PC-3 (cell line): ENCODE measurements around the gene DOCK4.

Source experiments
- EZH2 ChIP-seq: fragments of 300-600 bp; sonication (generic); IDR thresholded peaks from one replicate; pipeline ENCODE4 v1.6.1; 2017; ENCODE audit warnings: antibody characterized with exemption, mild to moderate bottlenecking, low read length; ENCODE audit not compliant: unreplicated experiment
- TF ChIP-seq, protein P1 (sequence below): fragments of 300-600 bp; sonication (generic); conservative IDR thresholded peaks from 2 replicates; pipeline ENCODE4 v1.5.1; 2017; ENCODE audit warnings: antibody characterized with exemption, low read depth, mild to moderate bottlenecking, low read length

DNA sequence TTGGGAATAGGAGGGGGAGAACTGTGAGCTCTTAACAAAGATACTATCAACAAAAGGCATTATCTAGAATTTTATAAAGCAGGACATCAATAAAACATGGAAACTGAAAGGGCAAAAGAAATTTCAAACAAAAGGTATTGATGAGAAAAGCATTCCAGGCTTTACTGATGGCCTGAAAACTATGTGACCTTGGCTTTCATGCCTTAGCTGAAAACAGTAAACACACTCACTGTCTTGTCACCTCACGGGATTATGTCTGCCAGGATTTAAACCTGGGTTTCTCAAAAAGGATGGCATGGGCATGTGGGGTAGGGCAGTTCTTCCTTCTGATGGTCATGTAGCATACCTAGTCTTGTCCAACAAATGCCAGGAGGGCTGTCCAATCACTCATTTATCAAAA lies 22.9 kb downstream of the DOCK4 start:
- TF ChIP-seq, protein P1, sequence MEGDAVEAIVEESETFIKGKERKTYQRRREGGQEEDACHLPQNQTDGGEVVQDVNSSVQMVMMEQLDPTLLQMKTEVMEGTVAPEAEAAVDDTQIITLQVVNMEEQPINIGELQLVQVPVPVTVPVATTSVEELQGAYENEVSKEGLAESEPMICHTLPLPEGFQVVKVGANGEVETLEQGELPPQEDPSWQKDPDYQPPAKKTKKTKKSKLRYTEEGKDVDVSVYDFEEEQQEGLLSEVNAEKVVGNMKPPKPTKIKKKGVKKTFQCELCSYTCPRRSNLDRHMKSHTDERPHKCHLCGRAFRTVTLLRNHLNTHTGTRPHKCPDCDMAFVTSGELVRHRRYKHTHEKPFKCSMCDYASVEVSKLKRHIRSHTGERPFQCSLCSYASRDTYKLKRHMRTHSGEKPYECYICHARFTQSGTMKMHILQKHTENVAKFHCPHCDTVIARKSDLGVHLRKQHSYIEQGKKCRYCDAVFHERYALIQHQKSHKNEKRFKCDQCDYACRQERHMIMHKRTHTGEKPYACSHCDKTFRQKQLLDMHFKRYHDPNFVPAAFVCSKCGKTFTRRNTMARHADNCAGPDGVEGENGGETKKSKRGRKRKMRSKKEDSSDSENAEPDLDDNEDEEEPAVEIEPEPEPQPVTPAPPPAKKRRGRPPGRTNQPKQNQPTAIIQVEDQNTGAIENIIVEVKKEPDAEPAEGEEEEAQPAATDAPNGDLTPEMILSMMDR = no peak
- TF ChIP-seq EZH2 = no peak
